Measurements from ENCODE around the gene PLVAP. TPM values are rescaled to one million over a fixed set of nuclear protein-coding genes. Genes with fewer than 3 reads are reported as not detected.

PLVAP gene, protein sequence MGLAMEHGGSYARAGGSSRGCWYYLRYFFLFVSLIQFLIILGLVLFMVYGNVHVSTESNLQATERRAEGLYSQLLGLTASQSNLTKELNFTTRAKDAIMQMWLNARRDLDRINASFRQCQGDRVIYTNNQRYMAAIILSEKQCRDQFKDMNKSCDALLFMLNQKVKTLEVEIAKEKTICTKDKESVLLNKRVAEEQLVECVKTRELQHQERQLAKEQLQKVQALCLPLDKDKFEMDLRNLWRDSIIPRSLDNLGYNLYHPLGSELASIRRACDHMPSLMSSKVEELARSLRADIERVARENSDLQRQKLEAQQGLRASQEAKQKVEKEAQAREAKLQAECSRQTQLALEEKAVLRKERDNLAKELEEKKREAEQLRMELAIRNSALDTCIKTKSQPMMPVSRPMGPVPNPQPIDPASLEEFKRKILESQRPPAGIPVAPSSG
- total RNA-seq: not detected in 2 replicates

DNA sequence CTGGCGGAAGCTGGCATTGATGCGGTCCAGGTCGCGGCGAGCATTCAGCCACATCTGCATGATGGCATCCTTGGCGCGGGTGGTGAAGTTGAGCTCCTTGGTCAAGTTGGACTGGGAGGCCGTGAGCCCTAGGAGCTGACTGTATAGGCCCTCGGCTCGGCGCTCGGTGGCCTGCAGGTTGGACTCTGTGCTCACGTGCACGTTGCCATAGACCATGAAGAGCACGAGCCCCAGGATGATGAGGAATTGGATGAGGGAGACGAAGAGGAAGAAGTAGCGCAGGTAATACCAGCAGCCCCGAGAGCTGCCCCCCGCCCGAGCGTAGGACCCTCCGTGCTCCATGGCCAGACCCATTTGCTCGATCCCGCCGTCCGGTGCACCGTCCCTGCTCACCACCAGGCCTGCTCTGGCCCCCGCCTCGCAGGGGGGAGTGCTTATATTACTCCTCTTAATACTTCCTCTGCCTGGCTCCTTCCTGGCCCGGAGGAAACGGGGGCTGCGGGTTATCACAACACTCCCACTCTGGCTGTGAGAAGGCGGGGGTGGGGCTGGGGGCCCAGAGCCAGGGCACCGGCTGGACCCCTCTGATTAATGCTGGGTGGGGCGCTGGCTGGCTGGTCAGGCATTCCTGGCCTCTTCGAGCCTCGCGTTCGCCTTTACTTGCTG, at the start of gene PLVAP:
Gene PLVAP, minus strand, starts transcription at position 408 of the 666 bp plus-strand sequence. Its CDS starts 54 bp downstream, at position 354.

DNA sequence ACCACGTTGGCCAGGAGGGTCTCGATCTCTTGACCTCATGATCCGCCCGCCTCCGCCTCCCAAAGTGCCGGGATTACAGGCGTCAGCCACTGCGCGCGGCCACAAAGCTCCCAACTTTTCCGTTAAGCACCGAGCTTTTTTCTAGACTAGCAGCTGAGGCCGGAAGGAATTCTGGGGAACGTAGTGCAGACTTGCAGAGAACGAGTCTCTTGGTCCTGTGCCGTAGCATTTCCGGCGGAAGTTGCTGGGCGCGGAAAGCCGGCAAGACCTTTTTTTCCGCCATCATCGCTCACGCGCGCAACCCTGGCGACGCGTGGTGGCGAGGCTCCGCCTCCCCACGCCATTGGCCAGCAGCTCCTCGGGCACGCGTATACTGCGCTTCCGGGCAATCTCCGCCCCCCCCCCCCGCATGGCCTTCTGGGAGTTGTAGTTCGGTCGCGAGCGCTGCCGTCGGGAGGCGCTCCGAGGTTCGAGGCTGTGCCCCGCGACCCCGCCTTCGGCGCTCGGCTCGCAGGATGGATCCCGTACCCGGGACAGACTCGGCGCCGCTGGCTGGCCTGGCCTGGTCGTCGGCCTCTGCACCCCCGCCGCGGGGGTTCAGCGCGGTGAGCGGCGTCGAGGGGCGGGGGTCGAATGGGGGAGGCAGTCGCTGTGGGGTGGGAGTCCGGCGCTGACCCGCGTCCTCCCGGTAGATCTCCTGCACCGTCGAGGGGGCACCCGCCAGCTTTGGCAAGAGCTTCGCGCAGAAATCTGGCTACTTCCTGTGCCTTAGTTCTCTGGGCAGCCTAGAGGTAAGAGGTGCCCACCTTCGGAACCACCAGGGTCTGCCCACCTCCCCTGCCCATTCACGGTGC, 42.7 kb upstream of the PLVAP start, which contains the start of gene MVB12A:
Gene MVB12A, plus strand, starts transcription at position 427 of the 854 bp plus-strand sequence. Its CDS starts 89 bp downstream, at position 516.

DNA sequence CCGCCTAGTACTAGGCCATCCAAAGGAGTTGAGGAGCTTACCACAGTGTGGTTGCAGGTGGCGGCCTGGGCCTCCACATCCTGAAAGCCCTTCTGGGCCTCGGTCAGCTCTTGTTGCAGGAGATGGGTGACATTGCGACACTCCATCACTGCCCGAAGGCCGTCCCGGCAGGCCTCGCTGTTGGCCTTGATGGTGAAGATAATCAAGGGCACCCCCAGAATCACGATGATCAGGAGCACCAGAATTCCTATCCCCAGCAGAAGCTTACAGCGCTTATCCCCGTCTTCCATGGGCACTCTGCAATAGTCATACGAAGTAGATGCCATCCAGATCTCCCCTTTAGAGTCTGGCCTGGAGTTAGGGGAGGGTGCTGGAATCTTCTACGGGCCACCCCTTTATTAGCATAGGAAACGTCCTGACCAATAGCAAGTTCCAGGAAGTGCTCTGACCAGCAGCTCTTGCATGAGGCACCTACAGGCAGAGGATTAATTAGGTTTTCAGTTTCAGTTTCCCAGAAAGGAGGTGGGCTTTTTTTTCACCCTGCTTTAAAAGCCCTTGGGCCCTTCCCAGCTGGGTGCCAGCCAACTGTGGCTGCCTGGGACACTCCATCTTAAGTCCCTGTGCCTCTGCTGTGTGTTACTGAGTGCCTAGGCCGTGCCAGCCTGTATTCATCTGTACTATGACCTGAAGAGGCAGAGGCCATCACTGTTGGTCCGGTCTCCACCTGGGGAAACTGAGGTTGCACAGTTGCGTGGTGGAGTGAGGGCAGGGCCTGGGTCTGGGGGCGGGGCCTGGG, 28.3 kb upstream of the PLVAP start, which contains the start of gene BST2:
Gene BST2, minus strand, starts transcription at position 381 of the 796 bp plus-strand sequence. Its CDS starts 55 bp downstream, at position 326.

DNA sequence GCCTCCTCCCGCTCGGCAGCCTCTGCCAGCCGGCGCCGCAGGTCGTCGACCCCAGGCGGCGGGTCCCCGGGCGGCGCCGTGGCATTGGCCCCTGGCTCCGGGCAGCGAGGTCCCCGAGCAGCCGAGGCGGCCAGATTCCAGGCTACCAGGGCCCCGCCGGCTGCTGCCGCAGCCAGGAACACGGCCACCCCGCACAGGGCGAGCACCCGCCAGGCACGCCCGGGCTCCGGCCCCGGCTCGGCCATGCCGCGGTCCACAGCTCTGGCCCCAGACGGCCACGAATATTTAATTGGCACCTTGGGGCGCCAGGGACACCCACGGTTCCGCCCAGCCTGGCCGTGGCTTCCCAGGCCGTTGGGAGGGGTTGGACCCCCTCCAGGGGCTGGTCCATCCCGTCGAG, 16.8 kb upstream of the PLVAP start, which contains the start of gene CCDC194:
Gene CCDC194, minus strand, starts transcription at position 283 of the 400 bp plus-strand sequence. Its CDS starts 38 bp downstream, at position 245.

DNA sequence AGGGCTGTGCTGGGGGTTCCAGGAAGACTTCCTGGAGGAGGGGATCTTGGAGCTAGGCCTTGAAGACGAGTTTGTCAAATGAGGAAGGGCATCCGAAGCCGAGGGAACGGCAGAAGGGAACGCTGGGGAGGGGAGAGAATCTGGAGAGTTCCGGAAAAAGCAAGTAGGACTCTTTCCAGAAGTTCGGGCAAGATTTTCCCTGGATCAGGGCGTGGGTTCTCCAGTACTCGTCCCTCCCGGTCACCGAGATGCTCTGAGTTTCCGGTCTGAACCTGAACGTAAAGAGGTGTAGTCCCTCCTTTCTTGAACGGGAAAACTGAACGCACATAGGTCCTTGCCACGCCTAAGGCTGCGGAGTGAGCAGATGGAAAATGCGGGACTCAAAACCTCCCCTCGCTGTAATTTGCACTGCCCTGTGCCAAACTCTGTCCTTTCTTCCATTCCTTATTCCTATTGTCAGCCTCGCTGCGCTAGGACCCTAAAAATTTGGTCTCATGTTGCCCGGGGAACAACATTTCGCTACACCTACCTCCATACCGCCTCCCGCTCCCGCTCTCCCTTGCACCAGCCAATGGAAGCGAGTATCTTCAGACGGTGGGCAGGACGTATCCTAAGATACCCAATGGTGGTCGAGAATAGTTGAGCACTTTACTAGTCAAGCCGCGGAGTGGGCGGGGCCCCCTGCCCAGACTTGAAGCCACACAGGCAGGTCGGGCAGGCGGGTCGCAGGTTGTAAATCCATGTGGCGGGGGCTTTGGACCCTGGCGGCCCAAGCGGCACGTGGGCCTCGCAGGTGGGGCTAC, 40.1 kb downstream of the PLVAP start, which contains the start of gene GTPBP3:
Gene GTPBP3, plus strand, starts transcription at position 682 of the 803 bp plus-strand sequence. Its CDS starts 59 bp downstream, at position 741.

DNA sequence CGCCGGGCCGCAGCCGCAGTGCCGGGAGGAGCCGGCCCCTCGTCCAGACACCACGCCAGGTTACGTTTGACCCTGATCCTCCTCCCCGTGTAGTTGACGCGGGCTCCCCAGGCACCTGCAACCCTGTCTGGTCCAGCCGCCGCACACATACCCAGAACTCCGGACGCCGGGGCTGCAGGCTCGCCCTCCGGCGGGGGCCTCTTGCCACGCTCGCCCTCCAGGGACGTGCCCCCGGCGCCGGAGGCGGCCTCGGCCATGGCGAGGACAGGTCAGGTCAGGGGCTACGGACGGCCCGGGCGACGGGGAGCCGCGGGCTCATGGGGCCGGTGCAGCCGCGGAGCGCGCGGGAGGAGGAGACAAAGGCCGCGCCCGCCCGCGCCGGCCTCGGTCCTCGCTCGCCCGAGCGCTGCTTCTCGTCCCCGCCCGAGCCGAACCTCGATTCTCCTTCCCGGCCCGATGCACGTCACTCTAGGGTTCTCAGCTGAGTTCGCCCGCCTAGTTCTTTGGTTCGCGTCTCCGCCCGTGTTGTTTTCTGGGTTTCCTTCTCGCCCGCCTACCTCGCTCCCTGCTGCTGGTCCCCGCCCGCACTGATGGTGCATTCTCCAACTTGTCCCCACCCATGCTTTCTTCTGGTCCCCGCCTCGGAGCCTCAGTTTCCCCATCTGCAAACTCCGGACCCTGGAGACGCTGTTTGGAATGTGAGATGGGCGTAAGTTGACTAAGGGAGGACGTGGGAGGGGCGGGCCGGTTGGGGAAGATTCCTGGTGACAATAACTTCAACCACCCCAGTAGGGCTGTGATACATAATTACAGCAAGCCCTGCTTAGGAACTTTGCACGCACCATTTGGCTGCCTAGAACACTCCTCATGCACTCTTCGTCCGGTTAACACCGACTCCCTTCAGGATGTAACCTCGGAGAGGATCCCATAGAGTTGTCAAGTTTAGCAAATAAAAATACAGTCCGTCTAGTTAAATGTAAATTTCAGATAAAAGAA, 42.4 kb downstream of the PLVAP start, which contains the start of gene ANO8:
Gene ANO8, minus strand, starts transcription at position 442 of the 996 bp plus-strand sequence. Its CDS starts 185 bp downstream, at position 257.

DNA sequence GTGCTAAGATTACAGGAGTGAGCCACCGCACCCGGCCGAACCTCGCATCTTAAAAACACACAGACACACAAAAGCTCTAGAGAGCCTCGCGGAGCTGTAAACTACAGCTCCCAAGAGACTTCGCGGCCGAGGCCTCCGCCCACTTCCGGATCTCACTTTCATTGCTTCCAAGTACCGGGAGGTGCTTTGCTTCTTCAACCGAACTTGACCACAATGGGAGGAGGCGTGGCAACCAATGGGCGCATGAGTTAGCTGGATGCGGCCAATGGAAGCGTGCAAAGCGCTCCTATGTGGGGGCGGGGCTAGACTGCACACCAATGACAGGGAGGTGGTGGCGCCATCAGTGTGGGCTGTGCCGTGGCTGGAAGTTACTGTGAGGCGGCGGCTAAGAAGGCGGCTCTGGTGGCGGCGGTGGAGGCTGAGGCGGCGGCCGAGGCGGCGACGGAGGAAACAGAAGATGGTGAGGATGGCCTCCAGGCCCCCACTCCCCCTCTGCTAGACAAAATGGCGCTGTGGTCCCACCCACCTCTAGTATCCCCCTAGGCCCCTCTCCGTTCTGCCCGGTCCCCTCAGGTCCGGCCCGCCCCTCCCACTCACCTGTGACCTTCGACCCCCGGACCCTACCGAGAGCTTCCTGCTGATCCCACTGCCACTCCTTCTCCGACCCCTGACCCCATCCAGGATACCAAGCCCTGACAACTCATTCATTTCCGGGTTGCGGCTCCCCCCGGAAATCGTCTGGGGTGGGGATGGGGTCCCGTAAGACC, 67.8 kb downstream of the PLVAP start, which contains the start of gene DDA1:
Gene DDA1, plus strand, starts transcription at position 366 of the 767 bp plus-strand sequence. Its CDS starts 92 bp downstream, at position 458.

DNA sequence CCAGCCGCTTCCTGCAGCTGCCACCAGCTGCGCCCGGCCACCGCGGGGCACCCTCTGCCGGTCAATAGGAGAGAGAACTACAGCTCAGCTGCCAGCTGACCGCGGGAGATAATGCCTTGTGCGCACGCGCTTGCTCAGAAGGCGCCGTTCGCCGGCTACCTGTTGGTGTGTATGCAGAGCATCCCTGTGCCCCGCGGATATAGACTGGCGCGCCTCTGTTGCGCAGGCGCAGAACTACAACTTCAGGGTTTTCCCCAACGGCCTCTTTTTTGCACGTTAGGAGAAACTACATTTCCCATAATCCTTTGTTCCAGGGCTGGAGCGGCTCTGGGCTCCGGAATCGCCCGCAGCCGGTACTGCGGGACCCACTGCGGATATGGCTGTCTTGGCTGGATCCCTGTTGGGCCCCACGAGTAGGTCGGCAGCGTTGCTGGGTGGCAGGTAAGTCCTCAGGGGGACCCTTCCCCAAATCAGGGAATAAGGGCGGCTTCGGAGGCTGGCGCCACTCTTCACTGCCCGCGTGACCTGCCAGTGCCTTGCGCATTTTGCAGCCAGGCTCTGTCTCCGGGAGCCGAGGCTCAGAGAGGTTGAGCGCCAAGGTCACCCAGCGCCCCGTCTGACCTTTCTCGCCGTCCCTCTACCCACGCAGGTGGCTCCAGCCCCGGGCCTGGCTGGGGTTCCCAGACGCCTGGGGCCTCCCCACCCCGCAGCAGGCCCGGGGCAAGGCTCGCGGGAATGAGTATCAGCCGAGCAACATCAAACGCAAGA, 71.4 kb downstream of the PLVAP start, which contains the start of gene MRPL34:
Gene MRPL34, plus strand, starts transcription at position 356 of the 768 bp plus-strand sequence. Its CDS starts 21 bp downstream, at position 377.

DNA sequence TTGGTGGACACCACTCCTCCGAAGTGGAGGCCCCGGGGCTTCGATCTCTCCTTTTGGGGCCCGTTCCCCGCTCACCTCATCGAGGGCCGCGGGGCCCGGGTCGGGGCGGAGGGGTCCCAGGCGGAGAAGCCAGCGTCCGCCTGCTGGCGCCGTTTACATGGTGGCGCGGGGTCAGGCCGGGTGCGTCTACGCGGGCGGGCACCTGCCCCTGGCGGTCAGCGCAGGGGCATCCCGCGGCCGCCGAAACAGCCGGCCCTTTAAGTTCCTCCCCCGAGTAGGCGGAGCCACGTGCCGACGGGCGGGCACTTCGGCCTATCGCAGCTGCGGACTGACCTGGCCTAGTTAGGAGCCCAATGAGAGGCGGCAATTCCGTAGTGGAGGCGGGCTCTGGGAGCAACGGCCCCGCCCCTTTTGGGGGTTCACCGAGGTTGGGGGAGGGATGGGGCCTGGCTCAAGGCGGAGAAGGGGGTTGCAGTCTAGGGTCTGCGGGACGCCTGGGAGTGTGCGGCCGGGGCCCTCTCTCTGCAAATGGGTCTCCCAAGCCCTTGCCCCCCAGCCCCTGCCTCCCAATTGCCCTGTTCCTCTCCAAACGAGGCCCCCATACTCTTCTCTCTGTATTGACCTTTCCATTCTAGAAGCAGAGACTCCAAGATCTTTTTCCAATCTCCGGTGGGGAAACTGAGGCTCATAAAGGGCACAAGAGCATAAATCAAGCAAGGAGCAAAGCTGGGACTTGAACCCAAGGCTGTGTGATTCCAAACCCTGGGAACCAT, 73.8 kb downstream of the PLVAP start, which contains the start of gene ABHD8:
Gene ABHD8, minus strand, starts transcription at position 259 of the 773 bp plus-strand sequence. CDS start 1,809 bp downstream, outside the sequence.

Other genes starting within 250 kb of the PLVAP start
- gene USE1, start 162.0 kb downstream of the PLVAP start, total RNA-seq: 16.8 and 19.1 TPM in 2 replicates
- 2.8 and 5.5 TPM in 2 replicates for gene OCEL1, start 151.1 kb downstream of the PLVAP start, total RNA-seq
- 77.4 and 94.2 TPM in 2 replicates for gene NR2F6, start 131.4 kb downstream of the PLVAP start, total RNA-seq
- not detected in 2 replicates for gene USHBP1, start 112.6 kb downstream of the PLVAP start, total RNA-seq
- gene BABAM1, start 109.9 kb downstream of the PLVAP start, total RNA-seq: 62.6 and 101 TPM in 2 replicates
- 0.62 and 0.76 TPM in 2 replicates for gene ANKLE1, start 95.4 kb downstream of the PLVAP start, total RNA-seq
- gene ABHD8, start 73.9 kb downstream of the PLVAP start, total RNA-seq: 19.6 and 20.1 TPM in 2 replicates
- 46.9 and 81.8 TPM in 2 replicates for gene MRPL34, start 71.5 kb downstream of the PLVAP start, total RNA-seq
- gene DDA1, start 67.8 kb downstream of the PLVAP start, total RNA-seq: 17.1 and 31.0 TPM in 2 replicates
- 1.3 and 3.9 TPM in 2 replicates for gene ANO8, start 42.5 kb downstream of the PLVAP start, total RNA-seq
- gene GTPBP3, start 39.8 kb downstream of the PLVAP start, total RNA-seq: 22.2 and 32.7 TPM in 2 replicates
- gene CCDC194, start 16.9 kb upstream of the PLVAP start, total RNA-seq: not detected in 2 replicates
- gene BST2, start 28.3 kb upstream of the PLVAP start, total RNA-seq: 0.08 and 0.47 TPM in 2 replicates
- gene MVB12A, start 42.7 kb upstream of the PLVAP start, total RNA-seq: 62.6 and 85.3 TPM in 2 replicates
- gene TMEM221, start 71.3 kb upstream of the PLVAP start, total RNA-seq: not detected in 2 replicates
- not detected in 2 replicates for gene NXNL1, start 83.6 kb upstream of the PLVAP start, total RNA-seq
- gene SLC27A1, start 93.2 kb upstream of the PLVAP start, total RNA-seq: 8.1 and 21.4 TPM in 2 replicates
- 90.5 and 110 TPM in 2 replicates for gene PGLS, start 134.3 kb upstream of the PLVAP start, total RNA-seq
- gene COLGALT1, start 178.3 kb upstream of the PLVAP start, total RNA-seq: 92.9 and 107 TPM in 2 replicates